K562 (cell line): ENCODE results near the gene THAP12. TPM values are rescaled to one million over a fixed set of nuclear protein-coding genes. Genes with fewer than 3 reads are reported as not detected.

Experiments
- ATAC-seq: fragments of 200-7000 bp; cut with Tn5 transposase; 3 replicates; pipeline ENCODE4 v1.9.1; 2020; ENCODE audit warnings: moderate library complexity
- BruUV-seq: library from RNA; stranded (reverse); fragments of 400-500 nt; replicated peaks from 2 replicates; lab custom pipeline; 2021; lab: Mats Ljungman, UMichigan
- CTCF ChIA-PET: fragments of 300-600 bp; formaldehyde crosslinking; extraction: SDS; loops from one replicate; lab custom pipeline; 2021; ENCODE audit warnings: low intra/inter-chr PET ratio; lab: Yijun Ruan, JAX
- POLR2A ChIA-PET: fragments of 300-600, 350-650 bp; sonication (Branson Sonifier 250); formaldehyde crosslinking; extraction: SDS; loops from one replicate; lab custom pipeline; 2021; ENCODE audit warnings: antibody characterized with exemption, inconsistent platforms; lab: Yijun Ruan, JAX
- DNase-seq, 4 experiments: peaks; one replicate each; pipeline versions ENCODE4 v3.0.0 to v3.0.0-alpha.2; 2011 to 2018; ENCODE audit warnings: low spot score in 3 of 4, mixed read lengths in 3 of 4; ENCODE audit errors: extremely low read depth in 1 of 4
- FAIRE-seq: peaks from 2 replicates; lab custom pipeline; 2011; peaks lifted over from hg19 to GRCh38; lab: Jason Lieb, UNC
- H2AFZ ChIP-seq: 2 replicates; pipeline ENCODE4 v1.6.0; 2011; ENCODE audit warnings: low read depth, low read length, control low read depth, inconsistent platforms
- H3K27ac ChIP-seq: fragments of 200-600 bp; 3 replicates; pipeline ENCODE4 v1.8.0; 2011; ENCODE audit warnings: low read depth, mild to moderate bottlenecking, control low read depth, inconsistent platforms, low read length, moderate library complexity, mixed read lengths; ENCODE audit errors: extremely low read depth
- H3K27me3 ChIP-seq, 2 experiments: fragments of 300-600 bp in 1 of 2; 2 replicates in 1 of 2; 3 replicates in 1 of 2; pipeline versions ENCODE4 v1.6.0 to v1.8.0; 2011; ENCODE audit warnings: inconsistent platforms in 2 of 2, low read length in 2 of 2, mild to moderate bottlenecking in 1 of 2, mixed read lengths in 1 of 2, moderate library complexity in 1 of 2; ENCODE audit not compliant: control insufficient read depth in 2 of 2, insufficient read depth in 2 of 2
- H3K36me3 ChIP-seq: fragments of 300-600 bp; 3 replicates; pipeline ENCODE4 v1.8.0; 2011; ENCODE audit warnings: mild to moderate bottlenecking, low read length, inconsistent platforms; ENCODE audit not compliant: control insufficient read depth, insufficient read depth
- H3K4me1 ChIP-seq, 2 experiments: fragments of 200-600 bp in 1 of 2; replicated peaks in 1 of 2; 2 replicates in 1 of 2; 3 replicates in 1 of 2; pipeline versions ENCODE4 v1.5.1 to v1.8.0; 2011; ENCODE audit warnings: inconsistent platforms in 2 of 2, low read length in 2 of 2, mild to moderate bottlenecking in 1 of 2, mixed read lengths in 1 of 2, moderate library complexity in 1 of 2; ENCODE audit not compliant: control insufficient read depth in 2 of 2, insufficient read depth in 2 of 2
- H3K4me2 ChIP-seq: 2 replicates; pipeline ENCODE4 v1.6.1; 2011; ENCODE audit warnings: low read length, control low read depth, inconsistent platforms, mixed read lengths; ENCODE audit not compliant: insufficient read depth
- H3K4me3 ChIP-seq: fragments of 200-600 bp; sonication (generic), shearing (Covaris generic); 2 replicates; pipeline ENCODE4 v1.5.1; 2016; ENCODE audit warnings: control low read depth, inconsistent platforms
- H3K79me2 ChIP-seq: fragments of 200-600 bp; 3 replicates; pipeline ENCODE4 v1.8.0; 2011; ENCODE audit warnings: low read length, inconsistent platforms; ENCODE audit not compliant: control insufficient read depth, insufficient read depth
- H3K9ac ChIP-seq, 2 experiments: 2 replicates each; pipeline versions ENCODE4 v1.6.0 to v1.6.1; 2011; ENCODE audit warnings: low read depth in 2 of 2, low read length in 2 of 2, control low read depth in 1 of 2, inconsistent platforms in 1 of 2, mild to moderate bottlenecking in 1 of 2, mixed read lengths in 1 of 2; ENCODE audit not compliant: insufficient read depth in 1 of 2
- H3K9me1 ChIP-seq: one replicate; pipeline ENCODE4 v1.6.0; 2011; ENCODE audit warnings: inconsistent platforms, mild to moderate bottlenecking, low read length, moderate library complexity; ENCODE audit not compliant: control insufficient read depth, insufficient read depth
- H3K9me3 ChIP-seq: replicated peaks from 2 replicates; pipeline ENCODE4 v1.5.1; 2011; ENCODE audit warnings: low read depth, low read length, inconsistent platforms; ENCODE audit not compliant: control insufficient read depth, insufficient read depth
- H4K20me1 ChIP-seq: replicated peaks from 2 replicates; pipeline ENCODE4 v1.6.1; 2011; ENCODE audit warnings: low read length, inconsistent platforms, mixed read lengths; ENCODE audit not compliant: control insufficient read depth, insufficient read depth
- ATF1 ChIP-seq, 2 experiments: fragments of 450-650 bp in 1 of 2; IDR thresholded peaks; 2 replicates each; pipeline ENCODE4 v1.6.1; 2016; ENCODE audit warnings: missing compliant biosample characterization in 1 of 2, missing genetic modification characterization in 1 of 2
- ELF1 ChIP-seq: fragments of 200-800 bp; sonication (Bioruptor generic); IDR thresholded peaks from 2 replicates; pipeline ENCODE4 v1.6.1; 2016; ENCODE audit warnings: missing genetic modification characterization, missing compliant biosample characterization
- GTF2F1 ChIP-seq: IDR thresholded peaks from 2 replicates; pipeline ENCODE4 v1.6.1; 2011; ENCODE audit warnings: low read depth, low read length, improper control_type of control experiment
- HDAC2 ChIP-seq: fragments of 450-650 bp; IDR thresholded peaks from 2 replicates; pipeline ENCODE4 v1.6.1; 2016; ENCODE audit warnings: mild to moderate bottlenecking
- ILF3 ChIP-seq: fragments of 450-650 bp; IDR thresholded peaks from 2 replicates; pipeline ENCODE4 v1.6.1; 2018; ENCODE audit warnings: antibody characterized with exemption, mild to moderate bottlenecking, moderate library complexity, borderline replicate concordance
- KAT2B ChIP-seq: IDR thresholded peaks from one replicate; pipeline ENCODE4 v1.6.1; 2012; ENCODE audit warnings: low read depth, mild to moderate bottlenecking, control low read depth, inconsistent platforms, low read length, moderate library complexity
- MAX ChIP-seq: sonication (generic); formaldehyde crosslinking; IDR thresholded peaks from 2 replicates; pipeline ENCODE4 v1.9.0; 2022; ENCODE audit warnings: mild to moderate bottlenecking, missing genetic modification reagents
- NFIX ChIP-seq: fragments of 250-450 bp; sonication (Bioruptor Pico); IDR thresholded peaks from 2 replicates; pipeline ENCODE4 v1.4.0; 2020; ENCODE audit warnings: low read depth, mild to moderate bottlenecking, moderate library complexity
- RBM25 ChIP-seq: fragments of 200-400 bp; formaldehyde crosslinking; IDR thresholded peaks from 2 replicates; pipeline ENCODE4 v1.6.1; 2018; ENCODE audit warnings: low read length, low read depth, moderate library complexity; ENCODE audit not compliant: severe bottlenecking
- TGIF2 ChIP-seq: sonication (generic); formaldehyde crosslinking; IDR thresholded peaks from 2 replicates; pipeline ENCODE4 v1.8.1; 2022; ENCODE audit warnings: mild to moderate bottlenecking, missing genetic modification reagents, moderate library complexity
- ZNF280A ChIP-seq: fragments of 450-650 bp; IDR thresholded peaks from 2 replicates; pipeline ENCODE4 v1.6.1; 2018; ENCODE audit warnings: mild to moderate bottlenecking, low read depth; ENCODE audit not compliant: partially characterized antibody
- ZNF668 ChIP-seq: fragments of 250-450 bp; sonication (Bioruptor Pico); IDR thresholded peaks from 2 replicates; pipeline ENCODE4 v1.8.0; 2022; ENCODE audit warnings: mild to moderate bottlenecking, inconsistent platforms
- WGBS: fragments of 100-300 bp; shearing (Covaris generic); methylation state at CpG from one replicate; pipeline ENCODE4 v1.1.6; 2016; ENCODE audit warnings: low coverage, mixed read lengths; ENCODE audit not compliant: insufficient coverage; ENCODE audit errors: missing lambda C conversion rate; 5-methylcytosine and 5-hydroxymethylcytosine counted together
- in situ Hi-C: fragments of 300-500 bp; cut with MboI; formaldehyde crosslinking; loops from 4 replicates; pipeline ENCODE4 v1.15.0; 2018; ENCODE audit warnings: inconsistent platforms, mixed read lengths
- intact Hi-C: fragments of 100-400 bp; cut with micrococcal nuclease; formaldehyde crosslinking; loops from 2 replicates; pipeline ENCODE4 v1.14.2; 2022
- polyA plus RNA-seq, 8 experiments: library from polyadenylated mRNA; depleted of rRNA in 4 of 8; stranded (reverse) in 5 of 8; unstranded in 3 of 8; fragments of >200 nt; fragmentation: Nextera tagmentation in 2 of 8; fragmentation: Illumina TruSeq in 1 of 8; extraction: Ambion mirVana in 2 of 8; extraction: Trizol in 1 of 8; gene quantifications; 2 replicates each; pipeline versions ENCODE4 v1.2.1 to v1.2.3, GENCODE V29; 2011 to 2014; ENCODE audit warnings: inconsistent platforms in 1 of 8, missing spikeins in 1 of 8
- total RNA-seq, 7 experiments: library from RNA; depleted of rRNA in 6 of 7; stranded (reverse); fragments of >200 nt in 6 of 7; fragmentation: Illumina TruSeq in 2 of 7; extraction: Trizol in 2 of 7; gene quantifications; 2 replicates each; pipeline versions ENCODE4 v1.2.1 to v1.2.3, GENCODE V29; 2011 to 2021; ENCODE audit warnings: low replicate concordance in 1 of 7
- TF ChIP-seq, protein P1 (sequence below): sonication (generic); formaldehyde crosslinking; IDR thresholded peaks from 2 replicates; pipeline ENCODE4 v1.8.1; 2023; ENCODE audit warnings: mild to moderate bottlenecking, missing genetic modification reagents

Gene THAP12
- total and polyA plus RNA-seq, 9 of the 15 experiments (the other 6 are each of a cell fraction or from before 2014, with no cell fraction given): 28.1 to 103 (median 57.8) TPM

- no peak overlapping the region for H3K4me2 ChIP-seq
- H3K79me2 ChIP-seq: no peaks in the 10 kb centered on the region
- no peaks in the 10 kb centered on the region for H3K9me3 ChIP-seq
- CTCF ChIA-PET: no interaction called here
- intact Hi-C loops (no loop called here), in situ Hi-C loops (no loop called here)
- POLR2A ChIA-PET: interaction anchor here (0.5 to 0.9 kb wide), 2 partner anchors 17 to 51 kb away, joined by 3 read pairs; no protein-coding TSS in a partner anchor
- no peaks in the 10 kb centered on the region for H3K4me1 ChIP-seq
- H2AFZ ChIP-seq: no peak overlapping the region
- H3K36me3 ChIP-seq: no peaks in the 10 kb centered on the region
- no peak overlapping the region for H3K9ac ChIP-seq
- H3K27ac ChIP-seq: no peak overlapping the region
- FAIRE-seq (no peak), DNase-seq (no peak), ATAC-seq (no peak)
- BruUV-seq: no TSS peak
- WGBS: 0% methylated on average over 1 of the region's 1 CpG
- no peak for TF ChIP-seq KAT2B
- TF ChIP-seq ZNF280A: no peak
- no peak for TF ChIP-seq ZNF668 (CRISPR knock-in tag)
- no peak for TF ChIP-seq TGIF2 (CRISPR knock-in tag)
- no peak for TF ChIP-seq ATF1 (CRISPR knock-in tag; IDR thresholded peaks at IDR 0.05)
- TF ChIP-seq ATF1 (tag; IDR thresholded peaks at IDR 0.05): no peak
- TF ChIP-seq RBM25: no peak
- TF ChIP-seq GTF2F1: no peak
- no peak for TF ChIP-seq ILF3
- no peak for TF ChIP-seq ELF1
- TF ChIP-seq HDAC2: no peak
- TF ChIP-seq NFIX (CRISPR knock-in tag): no peak
- TF ChIP-seq, protein P1, sequence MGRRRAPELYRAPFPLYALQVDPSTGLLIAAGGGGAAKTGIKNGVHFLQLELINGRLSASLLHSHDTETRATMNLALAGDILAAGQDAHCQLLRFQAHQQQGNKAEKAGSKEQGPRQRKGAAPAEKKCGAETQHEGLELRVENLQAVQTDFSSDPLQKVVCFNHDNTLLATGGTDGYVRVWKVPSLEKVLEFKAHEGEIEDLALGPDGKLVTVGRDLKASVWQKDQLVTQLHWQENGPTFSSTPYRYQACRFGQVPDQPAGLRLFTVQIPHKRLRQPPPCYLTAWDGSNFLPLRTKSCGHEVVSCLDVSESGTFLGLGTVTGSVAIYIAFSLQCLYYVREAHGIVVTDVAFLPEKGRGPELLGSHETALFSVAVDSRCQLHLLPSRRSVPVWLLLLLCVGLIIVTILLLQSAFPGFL (CRISPR knock-in tag): no peak
- no peak for TF ChIP-seq MAX (CRISPR knock-in tag)
- no peaks in the 10 kb centered on the region for H4K20me1 ChIP-seq
- no peaks in the 10 kb centered on the region for H3K9me1 ChIP-seq
- peaks cover 2 to 6% of the 10 kb centered on the region in 2 experiments; a peak in 4 of 5 replicates for H3K27me3 ChIP-seq
- H3K4me3 ChIP-seq: no peak overlapping the region
Measured at GRCh38 chr11:76395296-76395695, 14.4 kb upstream of the THAP12 start.
